OCI-LY1 (cell line): ENCODE data around the gene TNRC6A.

Experiments
- H2AFZ ChIP-seq: fragments of 200-600 bp; sonication (generic), shearing (Covaris generic); 2 replicates; pipeline ENCODE4 v1.6.0; 2014; ENCODE audit warnings: antibody characterized with exemption, mild to moderate bottlenecking, low read length
- H3F3A ChIP-seq: fragments of 200-600 bp; sonication (generic), shearing (Covaris generic); 2 replicates; pipeline ENCODE4 v1.6.0; 2014; ENCODE audit warnings: mild to moderate bottlenecking, antibody characterized with exemption, low read length, moderate library complexity; ENCODE audit not compliant: insufficient read depth
- H3K27ac ChIP-seq: fragments of 200-600 bp; sonication (generic); 2 replicates; pipeline ENCODE4 v1.5.1; 2014; ENCODE audit warnings: low read length, mixed run types, mild to moderate bottlenecking, low read depth; ENCODE audit not compliant: poor library complexity, severe bottlenecking
- H3K27me3 ChIP-seq: fragments of 200-600 bp; sonication (generic); 2 replicates; pipeline ENCODE4 v1.6.0; 2014; ENCODE audit warnings: antibody characterized with exemption, mild to moderate bottlenecking, low read length, moderate library complexity; ENCODE audit not compliant: insufficient read depth
- H3K36me3 ChIP-seq: fragments of 200-600 bp; sonication (generic); 2 replicates; pipeline ENCODE4 v1.6.1; 2014; ENCODE audit warnings: mild to moderate bottlenecking, antibody characterized with exemption, low read length, moderate library complexity, mixed read lengths; ENCODE audit not compliant: insufficient read depth
- H3K4me1 ChIP-seq: fragments of 200-600 bp; sonication (generic); 2 replicates; pipeline ENCODE4 v1.5.1; 2014; ENCODE audit warnings: mild to moderate bottlenecking, low read length, moderate library complexity; ENCODE audit not compliant: insufficient read depth, severe bottlenecking
- H3K4me2 ChIP-seq: fragments of 200-600 bp; sonication (generic), shearing (Covaris generic); 2 replicates; pipeline ENCODE4 v1.6.1; 2014; ENCODE audit warnings: low read length
- H3K4me3 ChIP-seq: fragments of 200-600 bp; sonication (generic); 2 replicates; pipeline ENCODE4 v1.5.1; 2014; ENCODE audit warnings: low read length, low read depth, mild to moderate bottlenecking, mixed read lengths; ENCODE audit not compliant: poor library complexity, severe bottlenecking
- H3K79me2 ChIP-seq: fragments of 200-600 bp; shearing (Covaris generic); 2 replicates; pipeline ENCODE4 v1.6.1; 2016; ENCODE audit warnings: mixed run types, low read length, mixed read lengths; ENCODE audit not compliant: insufficient read depth
- H3K9ac ChIP-seq: fragments of 200-600 bp; sonication (generic), shearing (Covaris generic); 2 replicates; pipeline ENCODE4 v1.6.1; 2014; ENCODE audit warnings: mild to moderate bottlenecking, low read length, mixed read lengths
- H3K9me2 ChIP-seq: fragments of 200-600 bp; sonication (generic), shearing (Covaris generic); 2 replicates; pipeline ENCODE4 v1.6.1; 2014; ENCODE audit warnings: low read depth, mild to moderate bottlenecking, low read length, mixed read lengths
- H3K9me3 ChIP-seq: fragments of 200-600 bp; shearing (Covaris generic); 2 replicates; pipeline ENCODE4 v1.6.1; 2014; ENCODE audit warnings: low read length, mixed read lengths
- H4K20me1 ChIP-seq: fragments of 200-600 bp; sonication (generic), shearing (Covaris generic); 2 replicates; pipeline ENCODE4 v1.6.0; 2016; ENCODE audit warnings: mild to moderate bottlenecking, low read length; ENCODE audit not compliant: insufficient read depth
- EZH2 ChIP-seq: fragments of 200-600 bp; sonication (generic), shearing (Covaris generic); IDR thresholded peaks from 2 replicates; pipeline ENCODE4 v1.8.0; 2017; ENCODE audit warnings: borderline replicate concordance, mixed run types, mild to moderate bottlenecking, antibody characterized with exemption, low read length, moderate library complexity, mixed read lengths
- TF ChIP-seq, protein P1 (sequence below): fragments of 200-600 bp; sonication (generic), shearing (Covaris generic); IDR thresholded peaks from 2 replicates; pipeline ENCODE4 v1.5.1; 2017; ENCODE audit warnings: mild to moderate bottlenecking, antibody characterized with exemption, low read length, moderate library complexity, mixed read lengths

The TNRC6A gene

DNA sequence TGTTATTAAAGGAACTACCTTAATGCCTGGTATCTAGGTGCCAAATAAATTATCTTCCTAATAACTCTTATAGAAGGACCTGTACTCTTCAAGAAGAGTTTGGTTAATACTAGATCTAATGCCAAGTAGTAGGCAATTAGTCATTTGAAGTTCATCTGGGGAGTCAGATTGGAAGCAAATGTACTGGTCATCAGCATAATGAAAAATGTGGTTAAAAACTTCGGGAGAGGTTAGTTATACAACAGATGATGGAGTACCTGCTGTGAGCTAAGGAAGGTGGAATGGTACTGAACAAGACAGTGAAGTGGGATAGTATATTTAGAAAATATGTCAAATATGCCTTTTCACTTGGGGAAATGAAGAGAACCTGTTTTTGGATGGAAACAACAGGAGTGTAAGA lies 49.2 kb downstream of the TNRC6A start:
- Histone ChIP-seq H3K9me2 (no peaks in the 10 kb centered on the region), H3K27me3 (no peaks in the 10 kb centered on the region), H3K4me1 (no peaks in the 10 kb centered on the region), H4K20me1 (no peaks in the 10 kb centered on the region), H3K27ac (no peak overlapping the region), H3K79me2 (0 out of 2 replicates have a peak, but pooled peaks cover 3% of the 10 kb centered on the region), H3K4me3 (no peak overlapping the region), H2AFZ (no peak overlapping the region), H3F3A (no peaks in the 10 kb centered on the region), H3K4me2 (no peak overlapping the region), H3K36me3 (peaks cover 81% of the 10 kb centered on the region), H3K9ac (no peak overlapping the region), H3K9me3 (no peaks in the 10 kb centered on the region)
- TF ChIP-seq EZH2 = no peak
- TF ChIP-seq, protein P1, sequence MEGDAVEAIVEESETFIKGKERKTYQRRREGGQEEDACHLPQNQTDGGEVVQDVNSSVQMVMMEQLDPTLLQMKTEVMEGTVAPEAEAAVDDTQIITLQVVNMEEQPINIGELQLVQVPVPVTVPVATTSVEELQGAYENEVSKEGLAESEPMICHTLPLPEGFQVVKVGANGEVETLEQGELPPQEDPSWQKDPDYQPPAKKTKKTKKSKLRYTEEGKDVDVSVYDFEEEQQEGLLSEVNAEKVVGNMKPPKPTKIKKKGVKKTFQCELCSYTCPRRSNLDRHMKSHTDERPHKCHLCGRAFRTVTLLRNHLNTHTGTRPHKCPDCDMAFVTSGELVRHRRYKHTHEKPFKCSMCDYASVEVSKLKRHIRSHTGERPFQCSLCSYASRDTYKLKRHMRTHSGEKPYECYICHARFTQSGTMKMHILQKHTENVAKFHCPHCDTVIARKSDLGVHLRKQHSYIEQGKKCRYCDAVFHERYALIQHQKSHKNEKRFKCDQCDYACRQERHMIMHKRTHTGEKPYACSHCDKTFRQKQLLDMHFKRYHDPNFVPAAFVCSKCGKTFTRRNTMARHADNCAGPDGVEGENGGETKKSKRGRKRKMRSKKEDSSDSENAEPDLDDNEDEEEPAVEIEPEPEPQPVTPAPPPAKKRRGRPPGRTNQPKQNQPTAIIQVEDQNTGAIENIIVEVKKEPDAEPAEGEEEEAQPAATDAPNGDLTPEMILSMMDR = no peak

DNA sequence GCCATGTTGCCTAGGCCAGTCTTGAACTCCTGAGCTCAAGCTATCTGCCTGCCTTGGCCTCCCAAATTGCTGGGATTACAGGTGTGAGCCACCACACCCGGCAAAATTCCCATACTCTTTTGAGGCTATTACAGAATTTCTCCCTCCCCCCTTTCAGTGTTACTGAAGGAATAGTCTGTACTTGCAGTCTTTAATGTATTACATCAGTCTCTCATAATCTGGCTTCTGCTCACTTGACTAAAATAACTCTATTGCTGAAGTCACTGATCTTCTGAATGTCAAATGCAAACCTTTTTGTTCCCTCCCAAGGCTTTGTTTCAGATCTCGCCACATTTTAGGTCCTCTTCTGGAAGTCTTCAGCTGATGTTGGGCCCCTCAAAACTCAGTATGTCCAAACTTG lies 51.8 kb downstream of the TNRC6A start:
- Histone ChIP-seq H3K9me3 (no peaks in the 10 kb centered on the region), H4K20me1 (no peaks in the 10 kb centered on the region), H3K4me1 (no peaks in the 10 kb centered on the region), H3F3A (no peaks in the 10 kb centered on the region), H3K27ac (no peak overlapping the region), H3K9me2 (no peaks in the 10 kb centered on the region), H3K9ac (no peak overlapping the region), H3K79me2 (no peaks in the 10 kb centered on the region), H3K36me3 (peaks cover 77% of the 10 kb centered on the region), H2AFZ (no peak overlapping the region), H3K4me3 (no peak overlapping the region), H3K4me2 (no peak overlapping the region), H3K27me3 (no peaks in the 10 kb centered on the region)
- TF ChIP-seq, protein P1 = no peak
- TF ChIP-seq EZH2 = no peak

DNA sequence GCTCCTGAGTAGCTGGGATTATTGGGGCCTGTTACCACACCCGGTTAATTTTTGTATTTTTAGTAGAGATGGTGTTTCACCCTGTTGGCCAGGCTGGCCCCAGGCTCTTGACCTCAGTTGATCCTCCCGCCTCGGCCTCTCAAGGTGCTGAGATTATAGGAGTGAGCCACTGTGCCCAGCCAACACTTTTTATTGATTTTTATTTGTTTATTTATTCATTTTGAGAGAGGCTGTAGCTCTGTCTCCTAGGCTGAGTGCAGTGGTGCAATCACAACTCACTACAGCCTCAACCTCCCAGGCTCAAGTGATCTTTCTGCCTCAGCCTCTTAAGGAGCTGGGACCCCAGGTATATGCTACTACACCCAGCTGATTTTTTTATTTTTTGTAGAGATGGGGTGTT lies 54.7 kb downstream of the TNRC6A start:
- H3K27ac ChIP-seq = no peak overlapping the region
- no peaks in the 10 kb centered on the region for H3K4me1 ChIP-seq
- TF ChIP-seq, protein P1 = no peak
- TF ChIP-seq EZH2 = no peak
- no peak overlapping the region for H2AFZ ChIP-seq
- no peak overlapping the region for H3K9ac ChIP-seq
- H3K4me3 ChIP-seq = no peak overlapping the region
- no peaks in the 10 kb centered on the region for H3K9me3 ChIP-seq
- no peaks in the 10 kb centered on the region for H4K20me1 ChIP-seq
- no peaks in the 10 kb centered on the region for H3F3A ChIP-seq
- H3K27me3 ChIP-seq = no peaks in the 10 kb centered on the region
- H3K9me2 ChIP-seq = no peaks in the 10 kb centered on the region
- H3K79me2 ChIP-seq = no peaks in the 10 kb centered on the region
- peaks cover 70% of the 10 kb centered on the region for H3K36me3 ChIP-seq
- H3K4me2 ChIP-seq = no peak overlapping the region
